ENCODE data around the gene USP47.
A peak's percentile ranks its signal among the peaks of the same experiment; 100 is the strongest.

GRCh38 chr11:11987503-11988022, 145.8 kb downstream of the USP47 start:
- TF ChIP-seq, protein P1, sequence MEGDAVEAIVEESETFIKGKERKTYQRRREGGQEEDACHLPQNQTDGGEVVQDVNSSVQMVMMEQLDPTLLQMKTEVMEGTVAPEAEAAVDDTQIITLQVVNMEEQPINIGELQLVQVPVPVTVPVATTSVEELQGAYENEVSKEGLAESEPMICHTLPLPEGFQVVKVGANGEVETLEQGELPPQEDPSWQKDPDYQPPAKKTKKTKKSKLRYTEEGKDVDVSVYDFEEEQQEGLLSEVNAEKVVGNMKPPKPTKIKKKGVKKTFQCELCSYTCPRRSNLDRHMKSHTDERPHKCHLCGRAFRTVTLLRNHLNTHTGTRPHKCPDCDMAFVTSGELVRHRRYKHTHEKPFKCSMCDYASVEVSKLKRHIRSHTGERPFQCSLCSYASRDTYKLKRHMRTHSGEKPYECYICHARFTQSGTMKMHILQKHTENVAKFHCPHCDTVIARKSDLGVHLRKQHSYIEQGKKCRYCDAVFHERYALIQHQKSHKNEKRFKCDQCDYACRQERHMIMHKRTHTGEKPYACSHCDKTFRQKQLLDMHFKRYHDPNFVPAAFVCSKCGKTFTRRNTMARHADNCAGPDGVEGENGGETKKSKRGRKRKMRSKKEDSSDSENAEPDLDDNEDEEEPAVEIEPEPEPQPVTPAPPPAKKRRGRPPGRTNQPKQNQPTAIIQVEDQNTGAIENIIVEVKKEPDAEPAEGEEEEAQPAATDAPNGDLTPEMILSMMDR (IDR thresholded peaks at IDR 0.05) = 0 out of 2 replicates have a peak, but pooled peaks have one; percentile 7
- TF ChIP-seq ZFX (IDR thresholded peaks at IDR 0.05; ENCODE audit: borderline replicate concordance) = no peak

Measured in 22Rv1 (cell line).